Chondrocyte (in vitro differentiated cells): ENCODE results near the gene PXT1. TPM values are rescaled to one million over a fixed set of nuclear protein-coding genes. Genes with fewer than 3 reads are reported as not detected.
"Not testable (repeated sequence)": the region's sequence is repeated elsewhere in the genome, so short reads cannot be mapped to it uniquely, and the experiment has no call there.

ENCODE experiments used
- DNase-seq: peaks from one replicate; pipeline ENCODE4 v3.0.0; 2021; ENCODE audit warnings: mixed read lengths, low spot score
- H3K27ac Mint-ChIP-seq: one replicate; pipeline ENCODE4 v1.8.0; 2021; ENCODE audit warnings: mild to moderate bottlenecking, moderate library complexity, mixed read lengths; ENCODE audit not compliant: unreplicated experiment
- H3K27me3 Mint-ChIP-seq: 2 replicates; pipeline ENCODE4 v1.8.0; 2021; ENCODE audit warnings: low read depth, mixed read lengths
- H3K36me3 Mint-ChIP-seq: 2 replicates; pipeline ENCODE4 v1.8.0; 2021; ENCODE audit warnings: low read depth, mixed read lengths
- H3K4me1 Mint-ChIP-seq: 2 replicates; pipeline ENCODE4 v1.8.0; 2021; ENCODE audit warnings: low read depth, mild to moderate bottlenecking, mixed read lengths
- H3K4me3 Mint-ChIP-seq: one replicate; pipeline ENCODE4 v1.8.0; 2021; ENCODE audit warnings: mild to moderate bottlenecking, moderate library complexity, mixed read lengths; ENCODE audit not compliant: unreplicated experiment
- H3K9me3 Mint-ChIP-seq: 2 replicates; pipeline ENCODE4 v1.8.0; 2021; ENCODE audit warnings: low read depth, mixed read lengths
- total RNA-seq: library from RNA; stranded (reverse); gene quantifications from 3 replicates; pipeline ENCODE4 v1.2.1, GENCODE V29; 2021
- TF ChIP-seq, protein P1 (sequence below): fragments of 200-600 bp; sonication (generic); IDR thresholded peaks from 2 replicates; pipeline ENCODE4 v1.5.0; 2021; ENCODE audit warnings: antibody characterized with exemption, mild to moderate bottlenecking, moderate library complexity

Gene PXT1
- total RNA-seq, 1 donor from 2014 or later, result not detected

DNA sequence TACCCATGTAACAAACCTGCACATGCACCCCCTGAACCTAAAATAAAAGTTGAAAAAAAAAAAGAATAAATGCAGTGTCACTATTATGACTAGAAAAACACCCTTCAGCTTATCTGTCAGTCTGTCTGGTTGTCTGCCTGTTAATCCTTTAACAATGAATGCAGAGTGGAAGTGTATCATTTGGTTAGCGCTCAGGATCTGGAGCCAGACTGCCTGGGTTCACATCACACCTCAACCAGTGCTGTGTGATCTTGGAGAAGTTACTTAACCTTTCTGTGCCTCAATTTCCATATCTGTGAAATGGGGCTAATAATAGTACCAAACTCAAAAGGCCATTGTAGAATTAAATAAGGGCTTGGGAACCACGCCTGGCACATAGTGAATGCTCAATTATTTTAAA, 72.0 kb downstream of the PXT1 start:
- Mint-ChIP-seq H3K27me3 (peaks cover 13% of the 10 kb centered on the region), H3K9me3 (no peaks in the 10 kb centered on the region), H3K4me3 (no peak overlapping the region), H3K27ac (no peak overlapping the region), H3K36me3 (no peaks in the 10 kb centered on the region), H3K4me1 (peaks cover 6% of the 10 kb centered on the region)
- TF ChIP-seq, protein P1, sequence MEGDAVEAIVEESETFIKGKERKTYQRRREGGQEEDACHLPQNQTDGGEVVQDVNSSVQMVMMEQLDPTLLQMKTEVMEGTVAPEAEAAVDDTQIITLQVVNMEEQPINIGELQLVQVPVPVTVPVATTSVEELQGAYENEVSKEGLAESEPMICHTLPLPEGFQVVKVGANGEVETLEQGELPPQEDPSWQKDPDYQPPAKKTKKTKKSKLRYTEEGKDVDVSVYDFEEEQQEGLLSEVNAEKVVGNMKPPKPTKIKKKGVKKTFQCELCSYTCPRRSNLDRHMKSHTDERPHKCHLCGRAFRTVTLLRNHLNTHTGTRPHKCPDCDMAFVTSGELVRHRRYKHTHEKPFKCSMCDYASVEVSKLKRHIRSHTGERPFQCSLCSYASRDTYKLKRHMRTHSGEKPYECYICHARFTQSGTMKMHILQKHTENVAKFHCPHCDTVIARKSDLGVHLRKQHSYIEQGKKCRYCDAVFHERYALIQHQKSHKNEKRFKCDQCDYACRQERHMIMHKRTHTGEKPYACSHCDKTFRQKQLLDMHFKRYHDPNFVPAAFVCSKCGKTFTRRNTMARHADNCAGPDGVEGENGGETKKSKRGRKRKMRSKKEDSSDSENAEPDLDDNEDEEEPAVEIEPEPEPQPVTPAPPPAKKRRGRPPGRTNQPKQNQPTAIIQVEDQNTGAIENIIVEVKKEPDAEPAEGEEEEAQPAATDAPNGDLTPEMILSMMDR, result no peak
- DNase-seq, result no peak

DNA sequence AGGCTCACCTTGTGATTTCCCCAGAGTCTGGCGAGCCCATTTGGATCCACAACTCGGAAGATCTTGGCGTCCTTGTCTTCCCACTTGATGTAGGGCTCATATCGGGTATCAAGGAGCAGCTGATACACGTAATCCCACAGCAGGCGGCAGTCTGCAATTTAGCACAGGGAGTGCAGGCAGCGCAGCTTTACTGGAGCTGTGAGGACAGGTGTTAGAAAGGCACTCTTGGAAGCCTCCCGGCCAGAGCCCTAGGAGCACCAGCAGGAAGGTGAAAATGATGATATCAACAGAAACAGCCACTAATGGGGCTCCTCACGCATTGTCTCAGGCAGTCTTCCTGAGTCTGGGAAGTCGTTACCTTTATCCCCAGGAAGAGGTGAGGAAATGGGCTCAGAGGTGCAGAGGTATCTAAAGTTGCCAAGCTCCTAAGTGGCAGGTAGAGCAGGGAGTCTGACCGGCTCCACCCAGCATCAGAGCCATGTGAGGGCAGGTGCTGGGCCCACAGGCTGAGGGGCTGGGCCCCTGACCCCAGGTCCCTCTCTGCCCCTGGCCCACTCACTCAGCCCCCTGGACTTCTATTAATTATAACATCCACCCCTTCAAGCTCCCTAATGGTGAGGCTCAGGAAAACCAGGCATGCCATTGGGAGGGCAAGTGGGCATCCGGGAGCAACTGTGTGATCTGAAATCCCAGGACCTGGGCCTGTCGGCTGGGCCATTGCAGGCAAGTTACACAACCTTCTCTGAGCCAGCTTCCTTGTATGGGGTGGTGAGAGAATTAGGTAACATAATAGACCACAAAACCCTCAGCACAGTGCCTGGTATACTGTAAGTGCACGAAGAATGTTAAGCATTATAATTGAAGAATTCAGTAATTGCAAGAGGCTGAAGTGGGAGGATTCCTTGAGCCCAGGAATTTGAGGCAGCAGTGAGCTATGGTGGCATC, 73.5 kb downstream of the PXT1 start:
- peak overlapping the region; percentile 13 for H3K27ac Mint-ChIP-seq

DNA sequence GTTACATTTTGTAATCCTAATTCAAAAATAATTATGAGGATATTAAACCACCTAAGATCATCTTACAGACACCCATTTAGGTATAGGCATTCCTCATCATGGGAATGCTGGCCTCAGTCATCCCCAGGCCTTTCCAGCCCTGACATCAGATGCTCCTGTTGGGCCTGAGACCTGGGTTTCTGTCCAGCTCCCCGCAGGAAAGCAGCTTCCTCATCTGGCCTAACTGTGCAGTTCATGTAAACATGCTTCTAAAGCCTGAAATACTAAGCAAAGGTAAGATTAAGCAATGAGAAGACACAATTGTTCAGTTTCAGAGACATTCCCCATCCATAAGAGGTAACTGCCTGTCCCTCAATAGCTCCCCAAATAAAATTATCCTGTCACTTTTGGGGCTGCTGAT, 74.2 kb downstream of the PXT1 start:
- TF ChIP-seq, protein P1, result no peak
- no peak for DNase-seq
- no peaks in the 10 kb centered on the region for H3K9me3 Mint-ChIP-seq
- peaks cover 6% of the 10 kb centered on the region for H3K4me1 Mint-ChIP-seq
- H3K27me3 Mint-ChIP-seq, result peaks cover 9% of the 10 kb centered on the region
- no peak overlapping the region for H3K4me3 Mint-ChIP-seq
- H3K36me3 Mint-ChIP-seq, result no peaks in the 10 kb centered on the region
- H3K27ac Mint-ChIP-seq, result no peak overlapping the region

More for the DNA sequence above, 73.5 kb downstream of the PXT1 start:
- no peaks in the 10 kb centered on the region for H3K9me3 Mint-ChIP-seq
- no peak for DNase-seq
- no peak overlapping the region for H3K4me3 Mint-ChIP-seq
- no peaks in the 10 kb centered on the region for H3K36me3 Mint-ChIP-seq
- H3K27me3 Mint-ChIP-seq, result peaks cover 9% of the 10 kb centered on the region
- peaks cover 6% of the 10 kb centered on the region for H3K4me1 Mint-ChIP-seq
- TF ChIP-seq, protein P1, result no peak

DNA sequence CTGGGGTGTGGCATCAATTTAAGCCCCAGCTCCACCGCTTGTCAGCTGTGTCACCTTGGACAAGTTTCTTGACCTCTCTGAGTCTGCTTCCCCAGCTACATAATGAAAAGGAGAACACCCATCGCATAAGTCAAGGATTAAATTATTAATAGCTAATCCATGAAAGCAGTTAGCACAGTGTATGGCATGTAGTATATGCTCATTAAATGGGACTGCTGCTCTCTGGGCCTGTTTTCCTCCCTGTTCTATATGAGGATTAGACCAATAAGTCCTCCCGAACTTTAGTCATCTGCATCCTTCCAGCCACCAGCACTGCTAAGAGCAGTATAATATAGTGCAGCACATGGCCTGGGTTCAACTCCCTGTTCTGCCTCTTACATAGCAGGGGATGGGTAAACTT, 74.9 kb downstream of the PXT1 start:
- H3K27ac Mint-ChIP-seq, result no peak overlapping the region
- H3K4me1 Mint-ChIP-seq, result peaks cover 6% of the 10 kb centered on the region
- H3K27me3 Mint-ChIP-seq, result peaks cover 5% of the 10 kb centered on the region
- no peaks in the 10 kb centered on the region for H3K9me3 Mint-ChIP-seq
- DNase-seq, result no peak
- TF ChIP-seq, protein P1, result no peak
- H3K4me3 Mint-ChIP-seq, result no peak overlapping the region
- no peaks in the 10 kb centered on the region for H3K36me3 Mint-ChIP-seq

DNA sequence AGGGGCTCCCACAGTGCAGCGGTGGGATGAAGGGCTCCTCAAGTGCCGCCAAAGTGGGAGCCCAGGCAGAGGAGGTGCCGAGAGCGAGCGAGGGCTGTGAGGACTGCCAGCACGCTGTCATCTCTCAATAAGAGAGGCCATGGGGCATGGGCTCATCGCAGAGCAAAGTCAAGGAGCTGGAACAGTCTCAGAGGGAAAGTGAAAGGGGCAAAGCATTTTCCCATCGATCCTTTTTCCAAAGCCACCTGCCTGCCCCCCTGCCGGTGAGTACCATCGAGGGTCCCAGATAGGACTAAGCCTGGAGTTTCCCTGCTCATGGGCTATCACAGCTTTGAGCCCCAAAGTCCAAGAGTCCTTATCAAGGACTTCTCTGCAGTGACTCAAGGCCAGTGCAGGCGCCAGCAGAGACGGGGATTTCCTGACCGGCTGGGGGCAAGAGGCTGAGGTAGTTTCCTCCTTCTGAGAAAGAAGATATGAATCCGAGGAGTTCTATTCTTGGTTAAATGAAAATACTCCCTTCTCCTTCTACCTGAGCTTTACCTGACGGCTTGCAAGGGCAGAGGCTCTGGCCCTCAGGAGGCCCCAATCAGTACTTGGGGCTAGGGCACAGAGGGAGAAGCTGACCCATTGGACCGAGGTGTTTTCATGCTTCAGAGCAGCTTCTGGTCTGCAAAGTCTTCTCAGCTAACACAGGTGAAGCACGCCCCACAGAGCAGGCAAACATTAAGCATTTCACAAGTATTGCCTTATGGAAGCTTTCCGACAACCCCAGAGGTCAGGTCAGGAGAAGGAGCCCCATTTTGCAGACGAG, 77.8 kb downstream of the PXT1 start:
- Mint-ChIP-seq H3K27ac (no peak overlapping the region), H3K4me3 (no peak overlapping the region), H3K9me3 (no peaks in the 10 kb centered on the region), H3K36me3 (no peaks in the 10 kb centered on the region), H3K27me3 (no peaks in the 10 kb centered on the region), H3K4me1 (peaks cover 15% of the 10 kb centered on the region)
- TF ChIP-seq, protein P1, result no peak
- DNase-seq, result no peak

DNA sequence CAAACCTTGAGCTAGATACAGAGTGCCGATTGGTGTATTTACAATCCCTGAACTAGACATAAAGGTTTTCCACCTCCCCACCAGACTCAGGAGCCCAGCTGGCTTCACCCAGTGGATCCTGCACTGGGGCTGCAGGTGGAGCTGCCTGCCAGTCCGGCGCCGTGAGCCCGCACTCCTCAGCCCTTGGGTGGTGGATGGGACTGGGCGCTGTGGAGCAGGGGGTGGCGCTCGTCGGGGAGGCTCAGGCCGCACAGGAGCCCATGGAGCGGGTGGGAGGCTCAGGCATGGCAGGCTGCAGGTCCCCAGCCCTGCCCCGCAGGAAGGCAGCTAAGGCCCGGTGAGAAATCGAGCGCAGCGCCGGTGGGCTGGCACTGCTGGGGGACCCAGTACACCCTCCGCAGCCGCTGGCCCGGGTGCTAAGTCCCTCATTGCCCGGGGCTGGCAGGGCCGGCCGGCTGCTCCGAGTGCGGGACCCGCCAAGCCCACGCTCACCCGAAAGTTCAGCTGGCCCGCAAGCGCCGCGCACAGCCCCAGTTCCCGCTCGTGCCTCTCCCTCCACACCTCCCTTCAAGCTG, 78.5 kb downstream of the PXT1 start:
- DNase-seq, H3K9me3 Mint-ChIP-seq, H3K4me3 Mint-ChIP-seq, H3K36me3 Mint-ChIP-seq, H3K4me1 Mint-ChIP-seq, H3K27ac Mint-ChIP-seq, H3K27me3 Mint-ChIP-seq: not testable (repeated sequence)

DNA sequence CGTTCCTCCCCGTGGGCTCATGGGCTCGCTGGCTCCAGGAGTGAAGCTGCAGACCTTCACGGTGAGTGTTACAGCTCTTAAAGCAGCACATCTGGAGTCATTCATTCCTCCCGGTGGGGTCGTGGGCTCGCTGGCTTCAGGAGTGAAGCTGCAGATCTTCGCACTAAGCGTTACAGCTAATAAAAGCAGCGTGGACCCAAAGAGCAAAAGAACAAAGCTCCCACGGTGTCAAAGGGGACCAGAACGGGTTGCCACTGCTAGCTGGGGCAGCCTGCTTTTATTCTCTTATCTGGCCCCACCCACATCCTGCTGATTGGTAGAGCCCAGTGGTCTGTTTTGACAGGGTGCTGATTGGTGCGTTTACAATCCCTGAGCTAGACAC, 79.3 kb downstream of the PXT1 start:
- not testable (repeated sequence) for DNase-seq, H3K4me3 Mint-ChIP-seq, H3K36me3 Mint-ChIP-seq, H3K9me3 Mint-ChIP-seq, H3K27me3 Mint-ChIP-seq, H3K27ac Mint-ChIP-seq
- H3K4me1 Mint-ChIP-seq, result peaks cover 15% of the 10 kb centered on the region
